ENCODE measurements around the gene SLC6A12. TPM values are rescaled to one million over a fixed set of nuclear protein-coding genes. Genes with fewer than 3 reads are reported as not detected.

Gene SLC6A12
- total RNA-seq, 1 donor: not detected

GRCh38 chr12:224330-224729, 10.4 kb upstream of the SLC6A12 start:
- TF ChIP-seq CTCF (IDR thresholded peaks at IDR 0.05; ENCODE audit: insufficient read depth, low read length): no peak
- H3K4me3 ChIP-seq (ENCODE audit: low read depth, low read length): no peak overlapping the region
- DNase-seq (ENCODE audit: low read depth): no peak

- TF ChIP-seq CTCF (IDR thresholded peaks at IDR 0.05; ENCODE audit: insufficient read depth, low read length): no peak
- H3K4me3 ChIP-seq (ENCODE audit: low read depth, low read length): no peak overlapping the region
- no peak for DNase-seq (ENCODE audit: low read depth)
Measured at GRCh38 chr12:223841-224240, 9.9 kb upstream of the SLC6A12 start.

GRCh38 chr12:221736-222135, 7.8 kb upstream of the SLC6A12 start:
- no peak overlapping the region for H3K4me3 ChIP-seq (ENCODE audit: low read depth, low read length)
- no peak for DNase-seq (ENCODE audit: low read depth)
- TF ChIP-seq CTCF (IDR thresholded peaks at IDR 0.05; ENCODE audit: insufficient read depth, low read length): no peak

- TF ChIP-seq CTCF (IDR thresholded peaks at IDR 0.05; ENCODE audit: insufficient read depth, low read length): no peak
- no peak for DNase-seq (ENCODE audit: low read depth)
- H3K4me3 ChIP-seq (ENCODE audit: low read depth, low read length): no peak overlapping the region
Measured at GRCh38 chr12:220946-221550, 7.1 kb upstream of the SLC6A12 start.

- no peak for DNase-seq (ENCODE audit: low read depth)
- no peak overlapping the region for H3K4me3 ChIP-seq (ENCODE audit: low read depth, low read length)
- no peak for TF ChIP-seq CTCF (IDR thresholded peaks at IDR 0.05; ENCODE audit: insufficient read depth, low read length)
Measured at GRCh38 chr12:220491-220890, 6.5 kb upstream of the SLC6A12 start.

- H3K4me3 ChIP-seq (ENCODE audit: low read depth, low read length): no peak overlapping the region
- peak; percentile 10 for DNase-seq (ENCODE audit: low read depth)
- peak; percentile 52 for TF ChIP-seq CTCF (IDR thresholded peaks at IDR 0.05; ENCODE audit: insufficient read depth, low read length)
Measured at GRCh38 chr12:219891-220352, 6.0 kb upstream of the SLC6A12 start.
